Measurements from ENCODE around the gene FSIP1.

DNA sequence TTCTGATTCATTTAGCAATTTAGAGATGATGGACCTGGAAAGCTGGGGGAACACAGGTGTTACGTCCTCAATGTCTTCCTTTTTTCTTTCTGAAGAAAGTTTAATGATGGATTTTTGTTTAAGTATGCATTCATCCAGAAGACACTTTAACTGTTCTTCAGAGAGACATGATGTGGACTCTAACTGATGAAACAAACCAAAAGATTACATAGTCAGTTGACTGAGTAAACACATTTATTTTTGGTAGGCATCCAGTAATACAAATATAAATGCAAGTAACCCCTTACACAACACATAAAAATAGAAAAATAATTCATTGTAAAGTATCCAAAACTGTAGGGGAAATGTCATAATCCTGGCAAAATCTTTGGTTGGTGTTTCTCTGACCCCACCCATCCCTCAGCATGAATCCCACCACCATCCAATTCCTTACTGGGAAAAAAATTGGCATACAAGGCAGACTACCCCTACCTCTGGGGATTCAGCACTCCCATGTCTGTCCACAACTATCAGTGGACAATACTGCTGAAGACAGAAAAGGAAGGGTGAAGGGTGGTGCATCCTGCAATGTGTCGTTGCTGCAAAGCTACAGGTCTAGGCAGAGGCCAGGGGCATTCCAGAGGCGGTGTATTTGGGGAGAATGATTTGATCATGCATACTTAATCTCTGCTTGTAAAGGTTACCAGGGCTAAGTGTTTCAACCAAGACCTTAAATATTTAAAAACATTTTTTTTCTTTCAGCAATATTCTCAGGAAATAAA lies 164.4 kb downstream of the FSIP1 start:
- TF ChIP-seq, protein P1, sequence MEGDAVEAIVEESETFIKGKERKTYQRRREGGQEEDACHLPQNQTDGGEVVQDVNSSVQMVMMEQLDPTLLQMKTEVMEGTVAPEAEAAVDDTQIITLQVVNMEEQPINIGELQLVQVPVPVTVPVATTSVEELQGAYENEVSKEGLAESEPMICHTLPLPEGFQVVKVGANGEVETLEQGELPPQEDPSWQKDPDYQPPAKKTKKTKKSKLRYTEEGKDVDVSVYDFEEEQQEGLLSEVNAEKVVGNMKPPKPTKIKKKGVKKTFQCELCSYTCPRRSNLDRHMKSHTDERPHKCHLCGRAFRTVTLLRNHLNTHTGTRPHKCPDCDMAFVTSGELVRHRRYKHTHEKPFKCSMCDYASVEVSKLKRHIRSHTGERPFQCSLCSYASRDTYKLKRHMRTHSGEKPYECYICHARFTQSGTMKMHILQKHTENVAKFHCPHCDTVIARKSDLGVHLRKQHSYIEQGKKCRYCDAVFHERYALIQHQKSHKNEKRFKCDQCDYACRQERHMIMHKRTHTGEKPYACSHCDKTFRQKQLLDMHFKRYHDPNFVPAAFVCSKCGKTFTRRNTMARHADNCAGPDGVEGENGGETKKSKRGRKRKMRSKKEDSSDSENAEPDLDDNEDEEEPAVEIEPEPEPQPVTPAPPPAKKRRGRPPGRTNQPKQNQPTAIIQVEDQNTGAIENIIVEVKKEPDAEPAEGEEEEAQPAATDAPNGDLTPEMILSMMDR (IDR thresholded peaks at IDR 0.05) = no peak
- TF ChIP-seq POLR2A (IDR thresholded peaks at IDR 0.05) (no peak), POLR2AphosphoS5 (IDR thresholded peaks at IDR 0.05) (no peak), EP300 (IDR thresholded peaks at IDR 0.05; ENCODE audit: low read depth) (no peak)
